Fibroblast of pulmonary artery (primary cell): ENCODE results near the gene BAIAP2.
A peak's percentile ranks its signal among the peaks of the same experiment; 100 is the strongest.

ENCODE experiments used
- DNase-seq: peaks from one replicate; pipeline ENCODE4 v3.0.0-alpha.2; 2010; ENCODE audit warnings: low read depth
- H3K4me3 ChIP-seq: replicated peaks from 2 replicates; pipeline ENCODE4 v1.5.1; 2011; ENCODE audit warnings: low read depth, mild to moderate bottlenecking, control low read depth, low read length, moderate library complexity
- CTCF ChIP-seq: IDR thresholded peaks from 2 replicates; pipeline ENCODE4 v1.5.1; 2011; ENCODE audit warnings: mild to moderate bottlenecking, control low read depth, low read length, inconsistent platforms; ENCODE audit errors: missing control alignments

The BAIAP2 gene

GRCh38 chr17:81035521-81036196, 708 bp downstream of the BAIAP2 start:
- no peak for TF ChIP-seq CTCF
- peak overlapping the region; percentile 67 for H3K4me3 ChIP-seq
- no peak for DNase-seq

- H3K4me3 ChIP-seq, result peak overlapping the region; percentile 67
- no peak for DNase-seq
- no peak for TF ChIP-seq CTCF
Measured at GRCh38 chr17:81036197-81036941, 1.4 kb downstream of the BAIAP2 start.

- no peak for TF ChIP-seq CTCF
- DNase-seq, result no peak
- no peak overlapping the region for H3K4me3 ChIP-seq
Measured at GRCh38 chr17:81037026-81037797, 2.3 kb downstream of the BAIAP2 start.

GRCh38 chr17:81037798-81038733, 3.1 kb downstream of the BAIAP2 start:
- no peak for DNase-seq
- no peak for TF ChIP-seq CTCF
- no peak overlapping the region for H3K4me3 ChIP-seq

- TF ChIP-seq CTCF, result no peak
- DNase-seq, result no peak
- H3K4me3 ChIP-seq, result no peak overlapping the region
Measured at GRCh38 chr17:81039096-81039495, 4.1 kb downstream of the BAIAP2 start.
